DMS153 treated with DMSO at 0.1 percent for 48 hours (cell line): ENCODE measurements around the gene MYO18B.
"Not testable (repeated sequence)": the region's sequence is repeated elsewhere in the genome, so short reads cannot be mapped to it uniquely, and the experiment has no call there.

Experiments used
- DNase-seq: peaks from one replicate; lab custom pipeline; 2025; ENCODE audit not compliant: unreplicated experiment; lab: John Stamatoyannopoulos, UW

MYO18B gene, protein sequence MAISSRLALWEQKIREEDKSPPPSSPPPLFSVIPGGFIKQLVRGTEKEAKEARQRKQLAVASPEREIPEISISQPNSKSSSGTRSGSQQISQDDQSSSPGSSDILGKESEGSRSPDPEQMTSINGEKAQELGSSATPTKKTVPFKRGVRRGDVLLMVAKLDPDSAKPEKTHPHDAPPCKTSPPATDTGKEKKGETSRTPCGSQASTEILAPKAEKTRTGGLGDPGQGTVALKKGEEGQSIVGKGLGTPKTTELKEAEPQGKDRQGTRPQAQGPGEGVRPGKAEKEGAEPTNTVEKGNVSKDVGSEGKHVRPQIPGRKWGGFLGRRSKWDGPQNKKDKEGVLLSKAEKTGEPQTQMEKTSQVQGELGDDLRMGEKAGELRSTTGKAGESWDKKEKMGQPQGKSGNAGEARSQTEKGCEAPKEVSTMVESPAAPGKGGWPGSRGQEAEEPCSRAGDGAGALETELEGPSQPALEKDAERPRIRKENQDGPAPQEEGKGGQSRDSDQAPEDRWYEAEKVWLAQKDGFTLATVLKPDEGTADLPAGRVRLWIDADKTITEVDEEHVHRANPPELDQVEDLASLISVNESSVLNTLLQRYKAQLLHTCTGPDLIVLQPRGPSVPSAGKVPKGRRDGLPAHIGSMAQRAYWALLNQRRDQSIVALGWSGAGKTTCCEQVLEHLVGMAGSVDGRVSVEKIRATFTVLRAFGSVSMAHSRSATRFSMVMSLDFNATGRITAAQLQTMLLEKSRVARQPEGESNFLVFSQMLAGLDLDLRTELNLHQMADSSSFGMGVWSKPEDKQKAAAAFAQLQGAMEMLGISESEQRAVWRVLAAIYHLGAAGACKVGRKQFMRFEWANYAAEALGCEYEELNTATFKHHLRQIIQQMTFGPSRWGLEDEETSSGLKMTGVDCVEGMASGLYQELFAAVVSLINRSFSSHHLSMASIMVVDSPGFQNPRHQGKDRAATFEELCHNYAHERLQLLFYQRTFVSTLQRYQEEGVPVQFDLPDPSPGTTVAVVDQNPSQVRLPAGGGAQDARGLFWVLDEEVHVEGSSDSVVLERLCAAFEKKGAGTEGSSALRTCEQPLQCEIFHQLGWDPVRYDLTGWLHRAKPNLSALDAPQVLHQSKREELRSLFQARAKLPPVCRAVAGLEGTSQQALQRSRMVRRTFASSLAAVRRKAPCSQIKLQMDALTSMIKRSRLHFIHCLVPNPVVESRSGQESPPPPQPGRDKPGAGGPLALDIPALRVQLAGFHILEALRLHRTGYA (N-terminal part only)

DNA sequence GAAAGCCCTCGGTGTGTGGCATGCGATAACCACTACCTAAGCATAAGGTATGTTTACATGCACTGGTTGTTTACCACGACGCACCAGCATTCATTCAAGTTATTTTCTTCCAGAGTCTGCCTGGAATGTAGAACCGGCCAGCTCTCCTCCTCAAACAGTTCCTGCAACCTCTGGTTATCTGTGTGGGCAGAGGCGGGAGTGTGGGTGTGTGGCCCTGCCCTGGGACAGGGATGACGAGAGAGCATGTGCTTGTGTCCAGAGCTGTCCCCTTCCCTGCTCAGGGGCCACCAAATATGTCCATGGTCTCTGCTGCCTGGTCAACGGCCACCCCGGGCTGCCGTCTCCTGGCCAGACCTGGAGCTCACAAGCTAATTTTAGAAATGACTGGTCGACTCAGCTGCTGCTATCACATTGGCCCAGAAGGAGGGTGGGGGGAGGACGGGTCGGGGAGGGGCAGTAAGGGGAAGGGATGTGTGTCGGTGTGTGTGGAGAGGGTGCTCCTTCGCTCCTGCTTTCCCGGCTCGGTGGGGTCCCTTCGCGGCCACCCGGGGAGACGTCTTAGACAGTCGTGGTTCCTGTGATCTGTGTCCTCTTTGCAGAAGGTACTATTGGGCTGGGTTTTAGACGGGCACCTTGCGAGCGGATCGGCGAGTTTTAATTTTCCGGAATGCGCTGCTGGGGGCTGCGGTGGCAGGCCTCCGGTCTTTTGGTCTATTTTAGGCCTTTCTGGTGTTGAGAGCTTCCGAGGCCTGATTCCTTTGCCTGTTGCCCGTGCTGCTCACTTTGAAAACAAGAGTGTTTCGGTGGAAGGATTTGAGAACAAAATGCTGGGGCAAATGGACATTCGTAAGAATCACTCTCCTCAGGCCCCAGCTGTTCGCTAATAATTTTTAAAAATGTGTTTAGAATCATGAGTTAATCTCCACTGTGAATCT lies at the start of gene MYO18B:
Gene MYO18B (plus strand): TSS at position 497 of the 935 bp plus-strand sequence. CDS start 18,905 bp downstream, outside the sequence.
- DNase-seq: no peak

DNA sequence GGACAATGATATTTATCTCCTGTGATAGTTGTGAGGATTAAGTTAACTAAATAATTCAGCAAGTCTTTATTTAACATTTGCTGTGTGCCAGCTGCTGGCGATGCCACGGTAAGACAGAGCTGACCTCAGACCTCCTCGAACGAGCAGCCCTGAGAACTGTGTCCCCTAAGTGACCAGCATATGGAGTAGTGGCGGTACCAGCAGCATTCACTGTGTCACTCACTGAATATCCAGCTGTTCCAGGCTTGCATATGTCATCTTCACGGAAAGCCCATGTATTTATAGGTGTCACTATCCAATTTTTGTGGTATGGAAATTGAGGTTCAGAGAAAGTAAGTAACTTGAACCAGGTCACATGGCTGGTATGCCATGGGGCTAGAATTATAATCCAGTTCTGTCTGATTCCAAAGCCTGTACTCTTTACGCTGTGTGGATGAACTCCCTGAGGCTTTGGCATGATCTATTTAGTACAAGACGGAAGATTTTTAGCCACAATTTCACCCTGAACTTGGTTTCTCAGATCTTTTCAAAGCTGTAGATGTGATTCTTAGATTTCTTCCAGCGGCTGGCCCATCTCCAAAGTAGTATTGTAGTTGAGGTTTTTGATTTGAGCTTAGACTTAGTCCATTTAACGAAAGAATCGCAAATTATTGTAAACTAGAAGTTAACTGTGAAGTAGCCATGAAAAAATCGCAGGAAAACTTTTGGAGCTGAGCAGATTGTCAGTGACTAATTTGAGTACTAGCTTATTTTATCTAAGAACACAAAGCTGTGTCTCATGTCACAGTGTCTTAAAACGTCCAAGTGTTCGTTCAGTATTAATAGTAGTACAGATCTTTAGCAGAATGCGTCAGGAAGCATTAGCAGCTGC lies 49.4 kb upstream of the MYO18B start:
- no peak for DNase-seq

DNA sequence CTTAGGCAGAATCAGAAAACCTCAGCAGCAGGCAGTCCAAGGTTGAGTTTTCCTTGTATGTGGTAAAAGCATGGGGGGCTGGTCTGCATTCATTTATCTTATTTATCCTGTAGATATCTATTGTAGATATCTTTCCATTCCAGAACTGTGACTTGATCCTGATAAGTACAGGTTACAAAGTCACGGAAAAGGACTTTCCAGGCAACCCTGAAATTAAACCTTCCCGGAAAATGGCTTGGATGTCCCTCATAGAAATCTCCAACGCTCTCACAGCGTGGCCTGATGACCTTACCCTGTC lies 48.8 kb upstream of the MYO18B start:
- no peak for DNase-seq

DNA sequence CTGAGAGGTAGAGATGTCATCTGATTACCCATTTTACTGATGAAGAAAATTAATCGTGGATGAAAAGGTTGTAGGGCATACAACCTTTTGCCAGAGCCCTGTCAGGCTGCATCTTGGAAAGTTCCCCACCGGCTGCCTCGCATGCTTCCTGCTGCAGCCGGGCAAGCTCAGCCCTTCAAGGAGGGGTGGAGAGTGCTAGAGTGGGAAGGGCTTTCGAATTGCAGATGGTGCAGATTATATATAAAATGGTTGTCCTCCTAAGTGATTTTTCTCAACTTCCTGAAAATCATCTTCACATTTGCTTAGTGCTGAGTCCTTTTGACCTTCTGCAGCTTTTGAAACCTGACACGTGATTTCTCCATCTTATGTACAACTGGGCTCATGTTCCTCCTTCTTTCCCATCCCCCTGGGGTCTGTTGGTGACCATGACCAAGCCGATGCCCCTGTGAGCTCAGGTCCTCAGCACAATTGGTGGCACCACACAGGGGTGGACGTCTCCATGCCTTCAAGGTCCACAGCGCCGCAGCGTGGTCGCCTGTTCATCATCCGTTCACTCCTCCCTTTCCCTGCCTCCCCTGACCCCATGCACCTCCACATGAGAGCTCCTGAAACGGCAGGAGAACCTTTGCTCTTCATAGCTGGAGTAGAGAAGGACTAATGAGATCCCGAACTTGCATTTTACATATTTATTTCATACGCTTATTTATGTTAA lies 47.6 kb upstream of the MYO18B start:
- DNase-seq: no peak

DNA sequence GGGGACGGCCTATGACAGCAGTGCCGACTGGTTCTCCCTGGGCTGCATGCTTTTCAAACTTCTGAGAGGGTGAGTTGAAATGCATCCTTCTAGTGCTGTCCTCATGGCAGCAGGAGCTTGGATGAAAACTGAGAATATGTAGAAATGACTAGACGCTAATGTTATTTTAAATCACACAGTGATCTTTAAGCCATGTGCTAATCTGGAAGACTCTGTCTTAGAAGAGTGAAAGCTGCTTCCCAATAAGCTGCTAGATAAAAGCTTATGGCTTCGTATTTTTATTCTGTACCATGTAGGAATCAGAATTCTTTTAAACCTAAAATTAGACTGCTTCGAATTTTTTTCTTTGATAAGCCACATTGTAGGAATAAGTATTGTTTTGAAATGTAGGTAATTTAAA lies 46.8 kb upstream of the MYO18B start:
- DNase-seq: no peak

DNA sequence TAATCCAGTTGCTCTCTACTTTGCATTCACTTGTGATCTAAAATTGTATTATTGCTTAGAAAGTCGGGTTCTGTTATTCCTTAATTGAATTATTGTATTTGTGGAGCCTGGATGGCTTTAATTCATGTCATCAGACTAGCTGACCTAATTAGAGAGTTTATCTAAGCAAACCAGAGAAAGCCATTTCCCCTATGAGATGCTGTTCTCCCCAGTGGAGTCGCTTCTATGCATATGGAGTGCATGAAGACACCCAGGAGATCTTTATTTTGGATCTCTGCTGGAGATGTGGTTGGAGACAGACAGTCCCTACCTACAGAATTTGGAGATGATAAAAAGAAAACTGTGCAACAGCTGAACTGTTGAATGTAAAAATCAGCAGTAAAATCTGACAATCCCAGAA lies 45.2 kb upstream of the MYO18B start:
- no peak for DNase-seq

DNA sequence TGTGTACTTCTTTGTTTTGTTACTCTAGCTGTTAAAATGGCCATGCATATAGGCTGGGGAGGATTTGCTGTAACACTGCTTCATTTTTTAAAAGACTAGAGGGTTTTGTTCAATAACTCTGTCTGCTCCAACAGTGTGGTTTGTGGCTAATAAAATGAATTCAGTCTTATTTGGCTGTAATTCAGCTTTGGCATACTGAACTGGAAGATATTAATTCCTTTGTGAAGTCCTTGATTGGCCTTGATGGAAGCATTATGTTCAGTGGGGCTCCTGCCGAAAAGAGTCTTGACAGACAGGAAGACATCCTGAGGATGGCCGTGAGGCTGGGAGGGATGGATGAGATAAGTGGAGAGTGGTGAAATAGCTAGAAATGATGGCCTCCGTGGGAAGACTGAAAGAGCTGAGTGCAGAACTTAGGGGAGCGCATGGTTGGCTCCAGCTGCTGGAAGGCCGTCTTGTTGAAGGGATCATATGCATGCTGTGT lies 44.8 kb upstream of the MYO18B start:
- no peak for DNase-seq

DNA sequence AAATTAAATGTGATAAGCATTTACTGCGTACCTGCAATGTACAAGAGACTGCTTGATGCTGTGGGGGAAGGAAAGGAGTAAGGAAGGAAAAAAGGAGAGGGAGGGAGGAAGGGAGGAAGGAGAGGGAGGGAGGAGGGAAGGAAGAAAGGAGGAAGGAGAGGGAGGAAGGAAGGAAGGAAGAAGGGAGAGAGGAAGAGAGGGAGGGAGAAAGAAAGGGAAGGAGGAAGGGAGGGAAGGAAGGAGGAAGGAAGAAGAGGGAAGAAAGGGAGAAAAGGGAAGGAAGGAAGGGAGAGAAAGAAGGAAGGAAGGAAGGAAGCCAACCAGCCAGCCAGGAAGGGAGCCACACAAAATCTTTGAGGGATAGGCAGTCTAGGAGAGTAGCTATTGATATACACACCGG lies 44.0 kb upstream of the MYO18B start:
- DNase-seq: no peak

DNA sequence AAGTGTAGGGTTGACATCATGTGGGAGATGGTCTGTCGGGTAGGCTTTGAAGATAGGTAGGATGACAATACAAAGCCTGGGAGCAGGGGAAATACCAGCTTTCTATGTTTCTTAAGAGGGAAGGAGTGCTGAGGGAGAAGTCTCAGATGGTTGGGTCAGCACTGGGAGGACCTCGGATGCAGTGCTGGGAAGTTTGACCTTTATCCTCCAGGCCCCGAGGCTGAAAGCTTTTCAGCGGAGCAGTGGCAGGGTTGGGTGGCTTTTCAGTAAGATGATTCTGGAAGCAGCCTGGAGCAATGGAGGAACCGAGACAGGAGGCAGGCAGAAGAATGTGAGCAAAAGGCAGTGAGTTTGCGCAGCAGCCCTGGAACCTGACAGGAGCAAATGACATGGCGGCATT lies 43.5 kb upstream of the MYO18B start:
- DNase-seq: no peak

DNA sequence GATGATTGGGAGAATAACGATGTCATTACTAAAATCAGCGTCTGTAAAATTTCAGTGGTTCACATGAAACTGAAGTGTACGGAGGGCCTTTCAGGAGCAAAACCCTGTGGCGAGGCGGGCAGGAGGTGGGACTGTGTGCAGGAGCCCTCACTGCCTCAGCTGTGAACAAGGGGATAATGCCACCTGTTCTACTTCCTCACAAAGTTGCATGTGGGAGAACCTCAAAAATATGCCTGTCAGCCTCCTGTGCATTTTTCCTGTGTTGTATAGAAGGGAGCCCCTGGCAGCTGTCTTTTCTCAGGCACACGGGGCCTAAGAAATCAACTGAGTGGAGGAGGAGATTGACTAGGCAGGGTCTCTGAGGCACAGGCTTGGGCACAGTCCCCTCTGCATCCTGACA lies 43.0 kb upstream of the MYO18B start:
- no peak for DNase-seq

DNA sequence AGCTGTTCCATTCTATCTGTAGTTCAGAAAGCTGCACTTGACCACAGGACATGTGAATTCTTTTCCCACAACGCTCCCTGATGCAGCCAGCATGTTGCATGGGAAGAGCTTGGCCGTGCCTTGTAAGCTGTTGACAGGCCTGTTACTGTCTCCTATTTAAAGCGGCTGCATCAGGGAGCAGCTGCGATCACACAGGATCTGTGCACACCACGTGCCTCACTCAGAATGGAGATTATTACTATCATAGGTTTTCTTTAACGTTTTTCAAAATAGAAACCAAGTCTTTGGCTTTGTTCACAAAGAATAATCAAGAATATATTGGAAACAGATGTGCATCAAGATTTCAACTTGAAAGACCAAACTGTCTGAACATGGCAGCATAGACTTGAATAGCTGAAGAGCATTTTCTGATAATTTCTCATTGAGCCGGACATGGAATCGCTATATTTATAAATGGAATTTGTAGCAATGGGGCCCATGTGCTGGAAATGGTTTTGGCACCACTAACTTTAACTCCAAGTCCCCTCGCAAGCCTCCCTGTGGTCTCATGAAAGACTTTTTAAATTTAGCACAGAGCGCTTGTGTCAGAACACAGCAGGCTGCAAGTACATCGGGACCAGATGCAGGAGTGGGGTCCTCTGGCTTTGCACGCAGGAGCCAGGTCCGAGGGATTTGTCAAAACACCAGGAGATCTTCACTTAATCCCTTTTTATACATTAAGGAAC lies 40.8 kb upstream of the MYO18B start:
- DNase-seq: no peak

DNA sequence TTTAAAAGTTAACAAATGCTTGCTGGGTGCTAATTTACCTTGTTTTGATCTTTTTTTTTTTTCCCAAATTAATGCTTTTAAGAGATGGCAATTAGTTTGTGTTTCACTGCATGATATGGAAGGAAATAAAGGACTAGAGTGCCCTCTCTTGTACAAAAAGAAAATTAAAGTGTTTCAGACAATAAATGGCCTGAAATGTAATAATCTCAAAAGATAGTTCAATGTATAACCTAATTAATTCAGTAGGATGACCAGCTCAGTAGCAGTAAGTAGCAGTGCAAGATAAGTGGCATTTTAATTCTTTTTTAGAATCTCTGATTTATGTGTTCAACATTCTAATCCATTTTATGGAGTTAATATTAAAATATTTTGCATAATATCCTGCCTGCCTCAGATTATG lies 39.9 kb upstream of the MYO18B start:
- DNase-seq: no peak

DNA sequence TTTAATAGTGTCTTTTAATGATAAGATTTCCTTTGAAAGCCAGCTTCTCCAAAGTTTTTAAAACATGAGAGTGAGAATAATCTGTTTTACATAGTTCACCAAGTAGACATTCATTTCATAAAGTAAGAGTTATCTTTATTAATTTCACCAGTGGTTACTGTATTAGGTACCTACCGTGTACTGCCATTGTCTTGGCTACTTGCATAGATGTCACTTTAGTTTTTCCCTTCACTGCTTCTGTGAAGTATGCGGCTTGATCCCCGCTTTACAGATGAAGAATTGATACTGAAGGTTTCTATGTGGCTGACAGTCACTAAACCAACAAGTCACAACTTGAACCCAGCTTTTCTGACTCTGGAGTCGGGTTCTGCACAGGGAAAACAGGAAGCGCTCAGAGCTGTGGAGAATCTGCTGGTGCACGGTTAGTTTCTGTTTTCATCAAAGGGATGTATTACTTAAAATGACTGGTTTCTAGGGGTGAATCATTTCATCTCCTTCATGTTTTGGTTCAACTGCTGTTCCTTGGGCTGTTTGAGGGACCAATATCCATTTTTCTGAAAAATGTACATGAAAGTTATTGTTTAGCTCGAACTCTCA lies 39.3 kb upstream of the MYO18B start:
- no peak for DNase-seq

DNA sequence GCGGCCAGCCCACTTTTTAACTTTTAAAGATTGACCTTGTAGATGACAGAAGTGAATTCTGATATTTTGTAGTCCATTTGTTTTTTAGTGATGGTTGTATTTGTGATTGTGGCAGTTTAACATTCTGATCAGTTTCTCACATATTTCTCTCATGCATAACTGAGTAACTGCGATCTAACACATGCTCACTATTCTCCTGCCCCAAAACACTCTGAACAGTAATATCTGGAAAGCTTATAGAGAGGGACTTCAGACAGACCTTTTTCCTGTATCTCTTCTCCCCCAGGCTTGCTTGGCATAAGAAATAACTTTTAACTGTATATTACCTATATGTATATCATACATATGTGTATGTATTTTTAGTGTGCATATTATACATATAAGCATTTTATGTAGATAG lies 37.3 kb upstream of the MYO18B start:
- no peak for DNase-seq

DNA sequence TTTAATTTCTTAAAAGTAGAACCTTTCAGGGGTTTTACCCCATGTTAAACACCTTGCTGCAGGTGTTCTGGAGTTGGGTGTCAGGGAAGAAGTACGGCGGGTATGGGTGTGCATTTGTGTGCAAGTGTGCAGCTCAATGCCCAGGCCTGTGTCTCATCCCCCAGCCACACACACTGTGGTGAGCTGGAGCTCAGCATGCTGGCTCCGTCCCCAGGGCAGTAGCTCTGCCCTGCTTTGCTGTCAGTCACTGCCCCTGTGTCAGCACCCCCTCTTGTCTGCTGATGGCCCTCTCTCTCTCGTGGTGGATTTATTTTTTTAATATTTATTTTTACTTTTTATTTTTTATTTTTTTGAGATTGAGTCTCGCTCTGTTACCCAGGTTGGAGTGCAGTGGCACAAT lies 35.8 kb upstream of the MYO18B start:
- DNase-seq: no peak

DNA sequence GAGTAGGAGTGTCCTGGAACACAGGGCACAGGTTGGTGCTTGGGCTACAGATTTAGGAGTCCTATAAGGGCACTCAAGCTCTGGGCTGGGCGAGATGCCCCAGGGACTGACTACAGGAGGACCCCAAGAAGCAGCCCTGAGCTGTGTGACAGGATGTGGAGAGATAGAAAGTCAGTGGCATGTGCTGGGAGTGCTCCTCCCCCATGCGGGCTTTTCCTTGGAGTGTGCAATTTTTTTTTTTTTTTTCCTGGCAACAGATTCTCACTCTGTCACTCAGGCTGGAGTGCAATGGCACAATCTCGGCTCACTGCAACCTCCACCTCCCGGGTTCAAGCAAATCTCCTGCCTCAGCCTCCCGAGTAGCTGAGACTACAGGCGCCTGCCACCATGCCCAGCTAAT lies 33.6 kb upstream of the MYO18B start:
- DNase-seq: not testable (repeated sequence)

DNA sequence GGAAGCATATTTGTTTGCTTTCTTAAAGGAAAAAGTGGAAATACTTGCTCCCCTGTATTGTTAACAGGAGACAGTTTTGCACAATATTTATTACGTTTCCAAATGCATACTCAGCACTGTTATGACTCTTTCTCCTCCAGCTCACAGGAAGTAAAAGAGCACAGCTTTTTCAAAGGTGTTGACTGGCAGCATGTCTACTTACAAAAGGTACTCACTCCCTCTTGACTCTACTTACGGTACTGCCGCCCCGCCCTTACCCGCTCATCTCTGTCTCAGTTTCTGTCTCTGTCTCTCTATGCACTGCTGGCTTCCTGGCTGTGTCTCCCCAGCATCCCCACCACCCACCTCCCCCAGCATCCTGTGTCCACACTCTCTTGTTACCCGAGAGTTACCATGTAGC lies 32.2 kb upstream of the MYO18B start:
- no peak for DNase-seq

DNA sequence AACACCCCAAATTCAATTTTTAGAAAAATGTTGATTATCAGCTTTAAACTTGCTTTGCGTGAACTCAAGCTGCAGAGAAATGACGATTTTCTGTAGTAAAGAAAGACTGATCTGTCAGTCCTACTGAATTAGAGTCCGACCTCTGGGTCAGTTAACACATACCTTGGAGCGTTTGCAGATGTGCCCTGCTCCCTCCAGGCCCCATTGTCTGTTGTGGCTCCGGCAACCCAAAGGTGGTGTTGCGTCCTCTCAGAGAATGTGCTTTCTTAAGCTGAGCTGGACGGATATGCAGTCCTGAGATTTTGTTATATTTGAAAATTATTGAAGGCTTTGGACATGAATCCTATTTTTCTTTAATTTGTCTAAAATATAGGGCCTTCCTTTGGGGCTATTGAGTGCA lies 31.5 kb upstream of the MYO18B start:
- no peak for DNase-seq
